HUES6 (cell line): ENCODE results near the gene ATAD3C.
"Not testable (repeated sequence)": the region's sequence is repeated elsewhere in the genome, so short reads cannot be mapped to it uniquely, and the experiment has no call there.

Source experiments
- H3K27ac ChIP-seq: 2 replicates; pipeline ENCODE4 v1.7.0; 2013; ENCODE audit warnings: low read depth, mild to moderate bottlenecking, low read length, inconsistent platforms
- H3K27me3 ChIP-seq: 2 replicates; pipeline ENCODE4 v1.6.1; 2013; ENCODE audit warnings: low read length; ENCODE audit not compliant: control insufficient read depth, insufficient read depth
- H3K36me3 ChIP-seq: 2 replicates; pipeline ENCODE4 v1.6.1; 2013; ENCODE audit warnings: low read length; ENCODE audit not compliant: control insufficient read depth, insufficient read depth
- H3K4me1 ChIP-seq: 2 replicates; pipeline ENCODE4 v1.6.1; 2013; ENCODE audit warnings: low read length; ENCODE audit not compliant: control insufficient read depth, insufficient read depth
- H3K4me3 ChIP-seq: 2 replicates; pipeline ENCODE4 v1.5.1; 2013; ENCODE audit warnings: low read depth, low read length
- H3K9ac ChIP-seq: one replicate; pipeline ENCODE4 v1.6.1; 2013; ENCODE audit warnings: mild to moderate bottlenecking, low read length
- H3K9me3 ChIP-seq: 2 replicates; pipeline ENCODE4 v1.6.1; 2013; ENCODE audit warnings: low read depth, low read length; ENCODE audit not compliant: control insufficient read depth, insufficient read depth

The ATAD3C gene

DNA sequence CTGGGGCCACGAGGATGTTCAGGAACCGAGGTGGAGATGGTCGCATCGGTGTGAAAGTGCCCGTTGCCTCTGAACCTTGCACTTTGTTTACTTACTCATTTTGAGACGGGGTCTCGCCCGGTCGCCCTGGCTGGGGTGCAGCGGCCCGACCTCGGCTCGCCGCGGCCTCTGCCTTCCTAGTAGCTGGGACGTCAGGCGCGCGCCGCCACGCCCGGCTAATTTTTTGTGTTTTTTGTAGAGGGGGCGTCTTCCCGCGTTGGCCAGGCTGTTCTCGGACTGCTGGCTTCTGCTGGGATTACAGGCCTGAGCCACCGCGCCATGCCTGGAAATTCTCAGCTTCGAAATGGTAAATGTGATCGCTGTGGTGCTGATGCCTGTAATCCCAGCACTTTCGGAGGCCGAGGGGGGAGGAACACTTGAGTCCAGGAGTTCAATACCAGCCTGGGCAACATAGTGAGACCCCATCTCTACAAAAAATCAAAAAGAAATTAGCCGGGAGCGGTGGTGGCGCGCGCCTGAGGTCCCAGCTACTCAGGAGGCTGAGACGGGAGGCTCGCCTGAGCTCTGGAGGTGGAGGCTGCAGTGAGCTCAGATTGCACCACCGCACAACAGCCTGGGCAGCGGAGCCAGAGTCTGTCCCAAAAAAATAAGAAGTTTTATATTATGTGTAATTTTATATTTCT is 41.7 kb upstream of the ATAD3C start:
- H3K27ac ChIP-seq: peak overlapping the region; percentile 97
- peak overlapping the region; percentile 99 for H3K9ac ChIP-seq
- peak overlapping the region; percentile 98 for H3K4me3 ChIP-seq
- H3K4me1 ChIP-seq: peaks cover 36% of the 10 kb centered on the region
- H3K36me3 ChIP-seq: peaks cover 49% of the 10 kb centered on the region
- H3K9me3 ChIP-seq: peaks cover 9% of the 10 kb centered on the region
- no peaks in the 10 kb centered on the region for H3K27me3 ChIP-seq

DNA sequence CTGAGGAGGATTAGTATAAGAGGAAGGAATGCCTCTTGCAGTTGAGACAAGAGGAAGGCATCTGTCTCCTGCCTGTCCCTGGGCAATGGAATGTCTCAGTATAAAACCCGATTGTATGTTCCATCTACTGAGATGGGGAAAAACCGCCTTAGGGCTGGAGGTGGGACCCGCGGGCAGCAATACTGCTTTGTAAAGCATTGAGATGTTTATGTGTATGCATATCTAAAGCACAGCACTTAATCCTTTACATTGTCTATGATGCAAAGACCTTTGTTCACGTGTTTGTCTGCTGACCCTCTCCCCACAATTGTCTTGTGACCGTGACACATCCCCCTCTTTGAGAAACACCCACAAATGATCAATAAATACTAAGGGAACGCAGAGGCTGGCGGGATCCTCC is 39.3 kb upstream of the ATAD3C start:
- not testable (repeated sequence) for H3K27me3 ChIP-seq, H3K9me3 ChIP-seq
- Histone ChIP-seq H3K4me1 (peaks cover 36% of the 10 kb centered on the region), H3K27ac (peak overlapping the region; percentile 98), H3K36me3 (peaks cover 27% of the 10 kb centered on the region), H3K9ac (peak overlapping the region; percentile 99), H3K4me3 (peak overlapping the region; percentile 30; the same call in 1 of the 2 replicates)

DNA sequence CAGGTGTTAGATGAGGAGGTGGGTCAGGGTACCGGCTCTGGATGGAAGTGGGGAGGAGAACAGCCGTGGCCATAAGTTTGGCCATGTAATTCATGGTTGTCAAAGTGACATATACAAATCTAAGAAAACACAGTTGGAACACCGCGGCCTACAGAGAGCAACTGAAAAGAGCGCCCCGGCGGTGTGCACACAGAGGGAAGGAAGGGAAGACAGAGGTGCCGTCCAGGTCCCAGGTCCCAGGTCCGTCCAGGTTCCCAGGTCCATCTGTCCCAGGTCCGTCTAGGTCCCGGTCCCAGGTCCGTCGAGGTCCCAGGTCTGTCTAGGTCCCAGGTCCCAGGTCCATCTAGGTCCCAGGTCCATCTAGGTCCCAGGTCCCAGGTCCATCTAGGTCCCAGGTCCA is 37.9 kb upstream of the ATAD3C start:
- Histone ChIP-seq H3K36me3 (peaks cover 15% of the 10 kb centered on the region), H3K4me3 (no peak overlapping the region), H3K9me3 (peaks cover 9% of the 10 kb centered on the region), H3K9ac (no peak overlapping the region), H3K27me3 (no peaks in the 10 kb centered on the region), H3K27ac (peak overlapping the region; percentile 98; the same call in 1 of the 2 replicates), H3K4me1 (peaks cover 36% of the 10 kb centered on the region)

DNA sequence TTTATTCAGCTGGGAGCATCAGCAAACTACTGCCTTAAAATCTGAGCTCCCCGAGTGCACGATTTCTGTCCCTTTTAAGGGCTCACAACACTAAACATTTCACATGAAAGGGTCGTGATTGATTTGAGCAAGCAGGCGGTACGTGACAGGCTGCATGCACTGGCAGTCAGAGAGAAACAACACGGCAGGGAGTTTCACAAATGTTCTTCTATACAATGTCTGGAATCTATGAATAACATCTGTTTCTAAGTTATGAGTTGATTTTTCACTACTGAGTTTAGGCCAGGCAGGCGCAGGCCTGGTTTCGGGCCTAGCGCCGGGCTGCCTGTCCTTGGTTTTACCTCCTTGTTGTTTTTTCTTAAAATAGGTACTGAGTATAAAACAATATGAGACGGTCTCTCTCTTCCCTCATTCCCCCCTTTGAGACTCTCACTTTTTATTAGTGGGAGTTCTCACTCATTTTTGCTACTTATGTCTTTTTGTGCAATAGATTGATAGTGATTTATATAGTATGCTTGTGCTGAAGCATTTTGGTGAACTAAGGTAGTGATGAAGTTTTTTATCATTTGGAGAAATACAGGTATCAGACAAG is 37.1 kb upstream of the ATAD3C start:
- Histone ChIP-seq H3K4me1 (peaks cover 36% of the 10 kb centered on the region), H3K36me3 (peaks cover 15% of the 10 kb centered on the region)
- not testable (repeated sequence) for H3K27me3 ChIP-seq, H3K4me3 ChIP-seq, H3K9me3 ChIP-seq, H3K9ac ChIP-seq, H3K27ac ChIP-seq

DNA sequence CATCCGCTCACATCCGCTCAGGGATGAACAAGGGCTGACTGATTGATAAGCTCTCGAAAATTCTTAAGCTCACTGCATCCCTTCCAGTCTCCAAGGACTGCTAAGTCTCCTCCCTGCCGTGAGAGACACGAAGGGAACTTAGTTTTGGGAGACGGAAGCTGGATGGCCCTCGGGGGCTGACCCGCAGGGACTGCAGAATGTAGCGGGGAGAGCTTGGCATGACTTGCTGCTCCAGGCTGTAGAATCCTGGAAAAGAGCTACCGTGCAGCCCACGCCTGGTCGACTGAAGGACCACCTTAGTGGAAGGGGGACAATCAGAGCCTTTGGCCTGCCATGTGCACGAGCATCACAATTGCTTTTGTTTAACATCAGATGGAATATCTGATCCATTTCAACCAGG is 33.7 kb upstream of the ATAD3C start:
- no peak overlapping the region for H3K9ac ChIP-seq
- peaks cover 9% of the 10 kb centered on the region for H3K9me3 ChIP-seq
- no peak overlapping the region for H3K4me3 ChIP-seq
- peaks cover 16% of the 10 kb centered on the region for H3K4me1 ChIP-seq
- no peak overlapping the region for H3K27ac ChIP-seq
- H3K27me3 ChIP-seq: no peaks in the 10 kb centered on the region
- H3K36me3 ChIP-seq: peaks cover 5% of the 10 kb centered on the region

DNA sequence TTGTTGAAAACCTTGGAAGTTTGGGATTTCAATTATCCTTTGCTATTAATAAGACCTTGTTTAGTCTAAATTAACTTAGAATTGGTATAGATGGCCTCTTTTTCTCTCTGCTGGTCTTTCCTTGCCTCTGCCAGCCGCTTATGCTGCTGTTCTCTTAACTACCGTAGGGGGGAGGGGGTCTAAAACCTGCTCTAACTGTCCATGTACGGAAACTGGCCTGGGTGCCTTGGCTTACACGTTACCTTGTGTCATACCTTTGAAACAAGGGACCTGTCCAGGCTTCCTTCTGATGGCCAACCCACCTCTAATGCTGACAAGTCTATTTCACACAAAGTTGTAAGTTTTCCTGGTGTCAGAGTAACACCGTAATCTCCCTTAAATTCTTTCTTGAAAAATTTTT is 32.1 kb upstream of the ATAD3C start:
- H3K9me3 ChIP-seq, H3K4me3 ChIP-seq, H3K9ac ChIP-seq, H3K36me3 ChIP-seq, H3K27ac ChIP-seq, H3K27me3 ChIP-seq: not testable (repeated sequence)
- H3K4me1 ChIP-seq: peaks cover 19% of the 10 kb centered on the region

DNA sequence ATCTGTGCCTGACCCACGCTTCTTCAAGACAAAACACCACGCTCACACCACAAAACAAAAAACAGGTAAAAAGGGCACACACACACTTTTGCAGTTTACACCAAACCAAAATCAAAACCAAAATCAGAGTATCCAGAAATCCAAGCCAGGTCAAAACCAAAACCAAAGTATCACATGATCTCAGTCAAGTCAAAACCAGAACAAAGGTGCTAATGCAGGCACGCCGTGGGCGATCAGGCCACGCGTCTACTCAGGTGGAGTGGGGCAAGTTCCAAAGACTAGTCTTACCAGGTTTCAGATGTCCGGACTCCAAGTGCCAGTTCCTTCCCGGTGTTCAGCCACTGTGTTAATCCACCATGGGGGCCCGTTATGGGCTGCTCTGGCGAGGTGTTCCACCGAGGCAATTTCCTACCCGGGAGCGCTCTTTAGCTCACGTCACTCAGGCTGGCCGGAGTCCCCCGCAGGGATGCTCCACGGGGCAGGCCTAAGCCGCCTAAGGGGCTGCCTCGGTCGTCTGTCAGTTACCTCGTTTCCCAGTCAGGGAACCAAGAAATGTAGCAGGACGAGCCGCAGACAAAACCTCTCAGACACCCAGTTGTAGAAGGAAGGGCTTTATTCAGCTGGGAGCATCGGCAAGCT is 31.5 kb upstream of the ATAD3C start:
- H3K4me1 ChIP-seq: peaks cover 24% of the 10 kb centered on the region
- not testable (repeated sequence) for H3K9ac ChIP-seq, H3K36me3 ChIP-seq, H3K9me3 ChIP-seq, H3K27ac ChIP-seq, H3K4me3 ChIP-seq, H3K27me3 ChIP-seq

DNA sequence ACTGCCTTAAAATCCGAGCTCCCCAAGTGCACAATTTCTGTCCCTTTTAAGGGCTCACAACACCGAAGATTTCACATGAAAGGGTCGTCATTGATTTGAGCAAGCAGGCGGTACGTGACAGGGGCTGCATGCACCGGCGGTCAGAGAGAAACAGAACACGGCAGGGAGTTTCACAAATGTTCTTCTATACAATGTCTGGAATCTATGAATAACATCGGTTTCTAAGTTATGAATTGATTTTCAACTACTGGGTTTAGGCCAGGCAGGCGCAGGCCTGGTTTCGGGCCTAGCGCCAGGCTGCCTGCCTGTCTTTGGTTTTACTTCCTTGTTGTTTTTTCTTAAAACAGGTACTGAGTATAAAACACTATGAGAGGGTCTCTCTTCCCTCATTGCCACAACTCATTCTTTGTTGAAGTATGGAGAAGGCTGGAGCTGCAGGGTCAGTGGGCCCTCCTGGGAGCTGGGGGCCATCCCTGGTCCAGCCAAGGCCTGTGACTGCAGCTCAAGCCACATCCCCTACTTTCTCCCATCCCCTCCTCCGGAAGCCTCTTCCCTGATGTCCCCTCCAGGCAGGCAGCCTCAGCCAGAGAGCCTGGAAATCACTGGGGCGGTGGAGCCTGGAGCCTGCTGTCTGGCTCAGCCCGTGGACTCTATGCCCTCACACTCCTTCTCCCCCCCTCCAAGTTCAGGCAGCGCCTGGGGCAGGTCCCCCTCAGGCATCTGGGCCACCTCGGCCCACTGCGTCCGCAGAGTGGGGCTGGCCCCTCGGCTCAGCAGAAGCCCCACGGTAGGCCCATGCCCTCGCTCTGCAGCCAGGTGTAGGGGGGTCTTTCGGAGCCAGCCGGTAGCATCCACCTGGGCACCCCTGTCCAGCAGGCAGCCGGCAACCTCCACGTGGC is 30.8 kb upstream of the ATAD3C start:
- peaks cover 27% of the 10 kb centered on the region for H3K4me1 ChIP-seq
- H3K9me3 ChIP-seq: no peaks in the 10 kb centered on the region
- H3K9ac ChIP-seq: no peak overlapping the region
- H3K27me3 ChIP-seq: no peaks in the 10 kb centered on the region
- no peaks in the 10 kb centered on the region for H3K36me3 ChIP-seq
- no peak overlapping the region for H3K4me3 ChIP-seq
- no peak overlapping the region for H3K27ac ChIP-seq

DNA sequence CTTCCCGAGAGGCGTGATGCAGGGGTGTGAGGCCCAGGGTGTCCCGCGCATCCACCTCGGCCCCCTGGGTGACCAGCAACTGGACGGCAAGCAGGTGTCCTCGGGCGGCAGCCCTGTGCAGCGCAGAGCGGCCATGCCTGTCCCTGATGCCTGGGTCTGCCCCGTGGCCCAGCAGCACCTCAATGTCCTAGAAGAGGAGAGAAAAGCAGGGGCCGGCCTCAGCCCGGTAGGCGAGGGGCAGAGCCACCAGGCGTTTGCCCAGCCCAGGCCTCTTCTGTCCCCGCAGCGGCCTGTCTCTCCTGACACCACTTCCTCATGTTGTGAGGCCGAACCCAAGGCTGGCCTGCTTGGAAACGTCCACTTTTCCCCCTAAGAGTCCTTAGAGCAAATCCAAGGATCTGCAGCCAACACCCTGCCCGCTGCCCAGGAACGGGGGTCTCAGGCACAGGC is 30.1 kb upstream of the ATAD3C start:
- Histone ChIP-seq H3K9me3 (no peaks in the 10 kb centered on the region), H3K4me3 (no peak overlapping the region), H3K27me3 (no peaks in the 10 kb centered on the region), H3K4me1 (peaks cover 27% of the 10 kb centered on the region), H3K9ac (peak overlapping the region; percentile 17), H3K36me3 (no peaks in the 10 kb centered on the region), H3K27ac (no peak overlapping the region)

DNA sequence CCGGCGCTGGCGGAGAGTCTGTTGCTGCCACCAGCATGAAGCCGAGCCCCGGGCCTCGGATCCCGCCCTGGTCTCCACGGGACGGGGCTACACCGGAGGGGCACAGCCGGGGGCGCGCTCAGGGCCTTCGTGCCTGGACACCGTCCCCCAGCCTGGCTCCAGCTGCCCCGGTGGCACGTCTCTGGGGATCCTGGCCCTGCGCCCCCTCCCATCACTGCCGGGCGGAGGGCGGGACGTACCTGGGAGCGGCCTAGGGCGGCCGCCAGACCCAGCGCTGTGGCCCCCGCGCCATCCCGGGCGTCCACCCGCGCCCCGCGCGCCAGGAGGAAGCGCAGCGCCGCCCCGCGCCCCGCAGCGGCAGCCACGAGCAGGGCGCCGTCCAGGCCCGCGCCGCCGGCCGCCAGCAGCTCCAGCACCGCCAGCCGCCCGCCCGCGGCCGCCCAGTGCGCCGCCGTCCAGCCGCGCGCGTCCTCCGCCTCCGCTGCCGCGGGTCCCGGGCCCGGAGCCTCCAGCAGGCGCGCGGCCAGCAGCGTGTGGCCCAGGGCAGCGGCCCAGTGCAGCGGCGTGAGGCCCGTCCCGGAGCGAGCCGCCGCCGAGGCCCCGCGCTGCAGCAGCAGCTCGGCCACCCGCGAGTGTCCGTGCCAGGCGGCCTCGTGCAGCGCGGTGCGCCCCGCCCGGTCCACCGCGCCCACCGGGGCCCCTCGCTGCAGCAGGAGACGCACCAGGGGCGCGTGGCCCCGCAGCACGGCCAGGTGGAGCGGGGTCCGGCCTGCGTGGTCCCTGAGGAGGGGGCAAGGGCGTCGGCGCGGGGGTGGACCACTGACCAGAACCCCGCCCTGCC is 29.5 kb upstream of the ATAD3C start:
- no peak overlapping the region for H3K27ac ChIP-seq
- H3K9ac ChIP-seq: peak overlapping the region; percentile 17
- no peaks in the 10 kb centered on the region for H3K36me3 ChIP-seq
- H3K9me3 ChIP-seq: no peaks in the 10 kb centered on the region
- H3K27me3 ChIP-seq: no peaks in the 10 kb centered on the region
- peak overlapping the region; percentile 27; the same call in 1 of the 2 replicates for H3K4me3 ChIP-seq
- peaks cover 27% of the 10 kb centered on the region for H3K4me1 ChIP-seq
